Smooth muscle cell (in vitro differentiated cells): ENCODE measurements around the gene KDM2B. TPM values are rescaled to one million over a fixed set of nuclear protein-coding genes. Genes with fewer than 3 reads are reported as not detected.

Experiments used
- DNase-seq: peaks from one replicate; lab custom pipeline; 2025; ENCODE audit not compliant: unreplicated experiment; lab: John Stamatoyannopoulos, UW
- H2AFZ ChIP-seq: fragments of 200-600 bp; sonication (generic); 2 replicates; pipeline ENCODE4 v1.6.0; 2016; ENCODE audit warnings: antibody characterized with exemption, low read depth, mild to moderate bottlenecking
- H3F3A ChIP-seq: fragments of 200-600 bp; sonication (generic); 2 replicates; pipeline ENCODE4 v1.6.0; 2017; ENCODE audit warnings: antibody characterized with exemption, low read depth
- H3K27ac ChIP-seq: fragments of 200-600 bp; sonication (generic); 2 replicates; pipeline ENCODE4 v1.5.1; 2016; ENCODE audit warnings: low read depth, mild to moderate bottlenecking
- H3K27me3 ChIP-seq: fragments of 200-600 bp; sonication (generic); 2 replicates; pipeline ENCODE4 v1.6.1; 2016; ENCODE audit warnings: low read depth, mild to moderate bottlenecking
- H3K36me3 ChIP-seq: fragments of 200-600 bp; sonication (generic); 2 replicates; pipeline ENCODE4 v1.5.1; 2016; ENCODE audit warnings: low read depth
- H3K4me1 ChIP-seq: fragments of 200-600 bp; sonication (generic); 2 replicates; pipeline ENCODE4 v1.5.1; 2016; ENCODE audit warnings: low read depth
- H3K4me2 ChIP-seq: fragments of 200-600 bp; sonication (generic); 2 replicates; pipeline ENCODE4 v1.6.0; 2016; ENCODE audit warnings: mild to moderate bottlenecking
- H3K4me3 ChIP-seq: fragments of 200-600 bp; sonication (generic); 2 replicates; pipeline ENCODE4 v1.5.1; 2016; ENCODE audit warnings: mild to moderate bottlenecking
- H3K79me2 ChIP-seq: fragments of 200-600 bp; sonication (generic); 2 replicates; pipeline ENCODE4 v1.6.0; 2016; ENCODE audit warnings: low read depth, mild to moderate bottlenecking
- H3K9ac ChIP-seq: fragments of 200-600 bp; sonication (generic); 2 replicates; pipeline ENCODE4 v1.6.0; 2016; ENCODE audit warnings: low read depth
- H3K9me3 ChIP-seq: fragments of 200-600 bp; sonication (generic); replicated peaks from 2 replicates; pipeline ENCODE4 v1.5.1; 2016; ENCODE audit warnings: low read depth
- H4K20me1 ChIP-seq: fragments of 200-600 bp; sonication (generic); 2 replicates; pipeline ENCODE4 v1.6.0; 2016; ENCODE audit warnings: low read depth
- CTCF ChIP-seq: fragments of 200-600 bp; sonication (generic); IDR thresholded peaks from 2 replicates; pipeline ENCODE4 v1.5.1; 2017; ENCODE audit warnings: borderline replicate concordance, mild to moderate bottlenecking, antibody characterized with exemption; ENCODE audit not compliant: insufficient read depth, poor library complexity, severe bottlenecking
- WGBS: methylation state at CpG from one replicate; pipeline ENCODE4 v1.1.7; 2016; ENCODE audit warnings: low lambda C conversion rate; 5-methylcytosine and 5-hydroxymethylcytosine counted together
- polyA plus RNA-seq: library from polyadenylated mRNA; unstranded; fragments of >200 nt; fragmentation: Nextera tagmentation; extraction: Ambion mirVana; gene quantifications from 2 replicates; pipeline ENCODE4 v1.2.1, GENCODE V29; 2016
- total RNA-seq: library from RNA; depleted of rRNA; stranded (reverse); fragments of >200 nt; gene quantifications from 2 replicates; pipeline ENCODE4 v1.2.3, GENCODE V29; 2014

The KDM2B gene
- total and polyA plus RNA-seq, 2 experiments from 2014 or later: 16.3 to 34.9 TPM

GRCh38 chr12:121560392-121561008, 20.3 kb downstream of the KDM2B start:
- WGBS: 82% methylated on average over 6 of the region's 8 CpGs
- H3K27me3 ChIP-seq: no peaks in the 10 kb centered on the region
- no peak for DNase-seq
- no peak for TF ChIP-seq CTCF
- no peak overlapping the region for H2AFZ ChIP-seq
- H4K20me1 ChIP-seq: no peaks in the 10 kb centered on the region
- no peaks in the 10 kb centered on the region for H3K79me2 ChIP-seq
- no peak overlapping the region for H3K9ac ChIP-seq
- no peaks in the 10 kb centered on the region for H3K36me3 ChIP-seq
- no peaks in the 10 kb centered on the region for H3K4me1 ChIP-seq
- H3F3A ChIP-seq: no peaks in the 10 kb centered on the region
- no peak overlapping the region for H3K27ac ChIP-seq
- H3K9me3 ChIP-seq: no peaks in the 10 kb centered on the region
- H3K4me2 ChIP-seq: no peak overlapping the region
- H3K4me3 ChIP-seq: no peak overlapping the region

DNA sequence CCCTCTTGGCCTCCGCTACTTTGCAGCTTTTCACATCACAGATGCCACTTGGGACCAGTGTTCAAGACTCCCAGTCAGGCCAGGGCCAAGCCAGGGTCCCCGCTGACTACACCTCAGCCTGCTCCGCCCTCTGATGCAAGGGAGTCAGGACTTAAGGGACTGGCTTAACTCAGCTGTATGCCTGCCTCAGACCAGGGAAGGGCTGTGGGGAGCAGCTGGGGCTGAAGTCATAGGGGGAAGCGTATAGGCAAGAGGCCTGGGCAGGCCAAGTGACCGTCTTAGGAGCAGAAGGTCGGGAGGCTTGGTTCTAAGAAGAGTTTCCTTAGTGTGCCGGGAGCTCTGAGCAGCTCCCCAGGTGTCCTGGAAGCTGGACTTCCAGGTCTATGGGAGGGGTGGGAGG, 21.9 kb downstream of the KDM2B start:
- Histone ChIP-seq H2AFZ (no peak overlapping the region), H3K4me3 (no peak overlapping the region), H3K9ac (no peak overlapping the region), H3F3A (no peaks in the 10 kb centered on the region), H3K36me3 (no peaks in the 10 kb centered on the region), H3K27ac (no peak overlapping the region), H3K4me1 (no peaks in the 10 kb centered on the region), H4K20me1 (no peaks in the 10 kb centered on the region), H3K27me3 (no peaks in the 10 kb centered on the region), H3K9me3 (no peaks in the 10 kb centered on the region), H3K79me2 (no peaks in the 10 kb centered on the region), H3K4me2 (no peak overlapping the region)
- WGBS: 93% methylated on average over 7 of the region's 7 CpGs
- no peak for DNase-seq
- TF ChIP-seq CTCF: no peak

GRCh38 chr12:121550974-121551634, 29.7 kb downstream of the KDM2B start:
- Histone ChIP-seq H2AFZ (no peak overlapping the region), H3K36me3 (no peaks in the 10 kb centered on the region), H3K9me3 (no peaks in the 10 kb centered on the region), H3K4me3 (no peak overlapping the region), H3K9ac (no peak overlapping the region), H3K27me3 (no peaks in the 10 kb centered on the region), H3K27ac (no peak overlapping the region), H3K4me1 (no peaks in the 10 kb centered on the region), H3K79me2 (no peaks in the 10 kb centered on the region), H4K20me1 (no peaks in the 10 kb centered on the region), H3K4me2 (no peak overlapping the region), H3F3A (no peaks in the 10 kb centered on the region)
- TF ChIP-seq CTCF: no peak
- 76% methylated on average over 12 of the region's 13 CpGs for WGBS
- no peak for DNase-seq

DNA sequence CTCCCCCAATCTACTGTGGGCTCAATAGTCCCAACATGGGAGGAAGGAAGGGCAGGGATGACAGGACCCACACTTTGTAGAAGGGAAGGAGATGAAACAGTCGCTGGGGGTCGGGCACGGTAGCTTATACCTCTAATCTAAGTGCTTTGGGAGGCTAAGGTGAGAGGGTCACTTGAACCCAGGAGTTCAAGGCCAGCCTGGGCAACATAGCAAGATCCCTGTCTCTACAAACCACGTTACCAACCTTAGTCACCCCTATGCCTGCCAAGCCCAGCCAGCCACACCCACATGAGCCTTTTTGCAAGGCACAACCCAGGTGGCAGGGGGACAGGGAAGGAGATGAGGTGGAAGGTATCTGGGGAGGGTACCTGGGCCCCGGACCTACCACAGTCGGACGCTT, 31.7 kb downstream of the KDM2B start:
- Histone ChIP-seq H2AFZ (no peak overlapping the region), H3K36me3 (no peaks in the 10 kb centered on the region), H3K27ac (no peak overlapping the region), H3K79me2 (no peaks in the 10 kb centered on the region), H3K27me3 (no peaks in the 10 kb centered on the region), H3K4me2 (no peak overlapping the region), H3K4me1 (no peaks in the 10 kb centered on the region), H3K4me3 (no peak overlapping the region), H3K9me3 (no peaks in the 10 kb centered on the region), H3F3A (no peaks in the 10 kb centered on the region), H3K9ac (no peak overlapping the region), H4K20me1 (no peaks in the 10 kb centered on the region)
- DNase-seq: no peak
- WGBS: over 99% methylated on average over 7 of the region's 7 CpGs
- TF ChIP-seq CTCF: no peak
